GM10248 (cell line): ENCODE data around the gene FBXO5.

Source experiments
- CTCF ChIA-PET: fragments of 300-600 bp; sonication (Branson Sonifier 250); formaldehyde crosslinking; extraction: SDS; loops from one replicate; lab custom pipeline; 2021; ENCODE audit warnings: antibody characterized with exemption; lab: Yijun Ruan, JAX
- POLR2A ChIA-PET: fragments of 350-650 bp; sonication (Branson Sonifier 250); formaldehyde crosslinking; extraction: SDS; loops from one replicate; lab custom pipeline; 2020; ENCODE audit warnings: antibody characterized with exemption; lab: Yijun Ruan, JAX
- DNase-seq: peaks from one replicate; pipeline ENCODE4 v3.0.0; 2012; ENCODE audit errors: extremely low spot score
- TF ChIP-seq, protein P1 (sequence below): IDR thresholded peaks from 2 replicates; pipeline ENCODE4 v1.5.1; 2012; ENCODE audit warnings: mild to moderate bottlenecking, low read depth; ENCODE audit errors: extremely low read depth, missing control alignments, control extremely low read depth

FBXO5 gene

GRCh38 chr6:152982904-152983636 lies at the start of gene FBXO5:
Gene FBXO5, minus strand, starts transcription at chr6:152983041. Its CDS starts 82 bp downstream, at chr6:152982959.
- TF ChIP-seq, protein P1, sequence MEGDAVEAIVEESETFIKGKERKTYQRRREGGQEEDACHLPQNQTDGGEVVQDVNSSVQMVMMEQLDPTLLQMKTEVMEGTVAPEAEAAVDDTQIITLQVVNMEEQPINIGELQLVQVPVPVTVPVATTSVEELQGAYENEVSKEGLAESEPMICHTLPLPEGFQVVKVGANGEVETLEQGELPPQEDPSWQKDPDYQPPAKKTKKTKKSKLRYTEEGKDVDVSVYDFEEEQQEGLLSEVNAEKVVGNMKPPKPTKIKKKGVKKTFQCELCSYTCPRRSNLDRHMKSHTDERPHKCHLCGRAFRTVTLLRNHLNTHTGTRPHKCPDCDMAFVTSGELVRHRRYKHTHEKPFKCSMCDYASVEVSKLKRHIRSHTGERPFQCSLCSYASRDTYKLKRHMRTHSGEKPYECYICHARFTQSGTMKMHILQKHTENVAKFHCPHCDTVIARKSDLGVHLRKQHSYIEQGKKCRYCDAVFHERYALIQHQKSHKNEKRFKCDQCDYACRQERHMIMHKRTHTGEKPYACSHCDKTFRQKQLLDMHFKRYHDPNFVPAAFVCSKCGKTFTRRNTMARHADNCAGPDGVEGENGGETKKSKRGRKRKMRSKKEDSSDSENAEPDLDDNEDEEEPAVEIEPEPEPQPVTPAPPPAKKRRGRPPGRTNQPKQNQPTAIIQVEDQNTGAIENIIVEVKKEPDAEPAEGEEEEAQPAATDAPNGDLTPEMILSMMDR = no peak
- DNase-seq = peak; percentile 96
- CTCF ChIA-PET = interaction anchor here (1.0 to 1.5 kb wide), 4 partner anchors 15 to 119 kb away, joined by 3 read pairs; no protein-coding TSS in a partner anchor
- POLR2A ChIA-PET = interaction anchor here (1.0 kb wide), 3 partner anchors 13 to 29 kb away, joined by 4 to 5 read pairs (median 4); no protein-coding TSS in a partner anchor

- DNase-seq = no peak
- TF ChIP-seq, protein P1 = peak; percentile 25
- ChIA-PET CTCF (interaction anchor here (0.7 to 2.3 kb wide), 4 partner anchors 12 to 863 kb away, joined by 3 to 7 read pairs (median 4); no protein-coding TSS in a partner anchor), POLR2A (no interaction called here)
Measured at GRCh38 chr6:153032255-153032882, 49.5 kb upstream of the FBXO5 start.

GRCh38 chr6:153031335-153031955 lies 48.6 kb upstream of the FBXO5 start:
- TF ChIP-seq, protein P1 = no peak
- ChIA-PET CTCF (interaction anchor here (2.3 kb wide), 1 partner anchor 77 kb away, joined by 7 read pairs; no protein-coding TSS in a partner anchor), POLR2A (no interaction called here)
- DNase-seq = no peak

- DNase-seq = no peak
- ChIA-PET POLR2A (no interaction called here), CTCF (interaction anchor here (0.9 kb wide), 1 partner anchor 9 kb away, joined by 3 read pairs; no protein-coding TSS in a partner anchor)
- TF ChIP-seq, protein P1 = no peak
Measured at GRCh38 chr6:153028963-153029362, 46.1 kb upstream of the FBXO5 start.

- TF ChIP-seq, protein P1 = no peak
- ChIA-PET POLR2A (no interaction called here), CTCF (interaction anchor here (0.9 kb wide), 1 partner anchor 9 kb away, joined by 3 read pairs; no protein-coding TSS in a partner anchor)
- no peak for DNase-seq
Measured at GRCh38 chr6:153028286-153028685, 45.4 kb upstream of the FBXO5 start.

DNA sequence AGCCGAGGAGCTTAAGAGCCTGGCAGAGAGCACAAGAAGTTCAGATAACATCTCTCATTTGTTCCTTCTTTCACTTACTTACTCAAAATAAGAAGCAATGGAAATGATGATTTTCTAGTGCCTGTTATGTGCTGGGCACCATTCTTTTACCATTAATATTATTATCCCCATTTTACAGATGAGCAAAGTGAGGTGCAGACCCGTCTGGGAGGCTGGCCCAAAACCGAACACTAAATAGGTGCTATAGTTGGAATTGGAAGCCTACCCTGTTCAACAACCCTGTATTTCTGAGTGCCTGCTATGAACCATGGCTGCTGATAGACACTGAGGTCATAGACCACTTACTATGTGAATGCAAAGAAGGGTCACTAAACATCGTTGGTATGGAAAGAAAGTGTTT lies 44.6 kb upstream of the FBXO5 start:
- TF ChIP-seq, protein P1 = no peak
- CTCF ChIA-PET = interaction anchor here (2.2 to 5.0 kb wide), 2 partner anchors 73 to 80 kb away, joined by 7 to 45 read pairs; no protein-coding TSS in a partner anchor
- no peak for DNase-seq
- POLR2A ChIA-PET = no interaction called here
